K562 (cell line): ENCODE results near the gene EPS8L1. TPM values are rescaled to one million over a fixed set of nuclear protein-coding genes. Genes with fewer than 3 reads are reported as not detected.

ENCODE experiments used
- ARID3B ChIP-seq: fragments of 250-450 bp; sonication (Bioruptor Pico); IDR thresholded peaks from 2 replicates; pipeline ENCODE4 v1.4.0; 2020; ENCODE audit warnings: borderline replicate concordance
- ARID4B ChIP-seq: sonication (generic); formaldehyde crosslinking; IDR thresholded peaks from 2 replicates; pipeline ENCODE4 v1.8.0; 2022; ENCODE audit warnings: mild to moderate bottlenecking, missing genetic modification reagents
- ATF3 ChIP-seq, 2 experiments: fragments of 450-650 bp in 1 of 2; sonication (generic) in 1 of 2; formaldehyde crosslinking in 1 of 2; IDR thresholded peaks in 1 of 2; conservative IDR thresholded peaks in 1 of 2; 2 replicates each; pipeline versions ENCODE4 v1.6.1 to v1.8.1; 2016 to 2023; ENCODE audit warnings: mild to moderate bottlenecking in 2 of 2, moderate library complexity in 2 of 2, inconsistent platforms in 1 of 2, missing genetic modification reagents in 1 of 2
- BRF2 ChIP-seq: IDR thresholded peaks from 3 replicates; pipeline ENCODE4 v1.6.1; 2011; ENCODE audit warnings: borderline replicate concordance, mild to moderate bottlenecking; ENCODE audit not compliant: insufficient read length, insufficient read depth
- CREM ChIP-seq: IDR thresholded peaks from 2 replicates; pipeline ENCODE4 v1.6.1; 2014; ENCODE audit warnings: antibody characterized with exemption, low read depth
- CXXC5 ChIP-seq: fragments of 250-450 bp; sonication (Bioruptor Pico); IDR thresholded peaks from 2 replicates; pipeline ENCODE4 v1.8.0; 2022; ENCODE audit warnings: inconsistent platforms, mild to moderate bottlenecking, moderate library complexity
- HCFC1 ChIP-seq: IDR thresholded peaks from 2 replicates; pipeline ENCODE4 v1.6.1; 2012; ENCODE audit warnings: low read depth, low read length, improper control_type of control experiment
- MITF ChIP-seq: IDR thresholded peaks from 2 replicates; pipeline ENCODE4 v1.6.1; 2014; ENCODE audit warnings: antibody characterized with exemption
- SP1 ChIP-seq: sonication (generic); formaldehyde crosslinking; IDR thresholded peaks from 2 replicates; pipeline ENCODE4 v1.8.1; 2022; ENCODE audit warnings: mild to moderate bottlenecking, missing genetic modification reagents
- TBP ChIP-seq: optimal IDR thresholded peaks from 2 replicates; pipeline ENCODE3; 2011; ENCODE audit warnings: low read depth, low read length, improper control_type of control experiment
- ZNF24 ChIP-seq: fragments of 450-650 bp; IDR thresholded peaks from 2 replicates; pipeline ENCODE4 v1.6.1; 2016
- ZNF592 ChIP-seq: fragments of 450-650 bp; IDR thresholded peaks from 2 replicates; pipeline ENCODE4 v1.6.1; 2017; ENCODE audit warnings: antibody characterized with exemption, mild to moderate bottlenecking
- ZZZ3 ChIP-seq: fragments of 450-650 bp; IDR thresholded peaks from 2 replicates; pipeline ENCODE4 v1.6.1; 2016; ENCODE audit warnings: antibody characterized with exemption, mild to moderate bottlenecking, moderate library complexity
- polyA plus RNA-seq, 8 experiments: library from polyadenylated mRNA; depleted of rRNA in 4 of 8; stranded (reverse) in 5 of 8; unstranded in 3 of 8; fragments of >200 nt; fragmentation: Nextera tagmentation in 2 of 8; fragmentation: Illumina TruSeq in 1 of 8; extraction: Ambion mirVana in 2 of 8; extraction: Trizol in 1 of 8; gene quantifications; 2 replicates each; pipeline versions ENCODE4 v1.2.1 to v1.2.3, GENCODE V29; 2011 to 2014; ENCODE audit warnings: inconsistent platforms in 1 of 8, missing spikeins in 1 of 8
- total RNA-seq, 7 experiments: library from RNA; depleted of rRNA in 6 of 7; stranded (reverse); fragments of >200 nt in 6 of 7; fragmentation: Illumina TruSeq in 2 of 7; extraction: Trizol in 2 of 7; gene quantifications; 2 replicates each; pipeline versions ENCODE4 v1.2.1 to v1.2.3, GENCODE V29; 2011 to 2021; ENCODE audit warnings: low replicate concordance in 1 of 7

Gene EPS8L1
- total and polyA plus RNA-seq, 9 of the 15 experiments (the other 6 are each of a cell fraction or from before 2014, with no cell fraction given), result 0.35 to 22.1 (median 11.9) TPM

- TF ChIP-seq ZNF24 (peak; percentile 99), ZZZ3 (no peak), CREM (0 out of 2 replicates have a peak, but pooled peaks have one; percentile 17), SP1 (CRISPR knock-in tag) (peak; percentile 52), TBP (peak; percentile 46), MITF (no peak), BRF2 (no peak), CXXC5 (CRISPR knock-in tag) (peak; percentile 22), ARID4B (CRISPR knock-in tag) (peak; percentile 5; the same call in 1 of the 2 replicates), ZNF592 (peak; percentile 86), ATF3 (IDR thresholded peaks at IDR 0.05) (no peak), ATF3 (CRISPR knock-in tag; conservative IDR thresholded peaks at IDR 0.05) (no peak), ARID3B (no peak), HCFC1 (peak; percentile 75)
Measured at GRCh38 chr19:55118401-55118991, 42.8 kb downstream of the EPS8L1 start (continued).
